HG03097 (cell line): ENCODE measurements around the gene UGT2B7.
"Not testable (repeated sequence)": the region's sequence is repeated elsewhere in the genome, so short reads cannot be mapped to it uniquely, and the experiment has no call there.

Experiments used
- ATAC-seq: cut with Tn5 transposase; IDR thresholded peaks from one replicate; pipeline ENCODE4 v1.9.1; 2021; ENCODE audit not compliant: unreplicated experiment, low FRiP score

Gene UGT2B7

DNA sequence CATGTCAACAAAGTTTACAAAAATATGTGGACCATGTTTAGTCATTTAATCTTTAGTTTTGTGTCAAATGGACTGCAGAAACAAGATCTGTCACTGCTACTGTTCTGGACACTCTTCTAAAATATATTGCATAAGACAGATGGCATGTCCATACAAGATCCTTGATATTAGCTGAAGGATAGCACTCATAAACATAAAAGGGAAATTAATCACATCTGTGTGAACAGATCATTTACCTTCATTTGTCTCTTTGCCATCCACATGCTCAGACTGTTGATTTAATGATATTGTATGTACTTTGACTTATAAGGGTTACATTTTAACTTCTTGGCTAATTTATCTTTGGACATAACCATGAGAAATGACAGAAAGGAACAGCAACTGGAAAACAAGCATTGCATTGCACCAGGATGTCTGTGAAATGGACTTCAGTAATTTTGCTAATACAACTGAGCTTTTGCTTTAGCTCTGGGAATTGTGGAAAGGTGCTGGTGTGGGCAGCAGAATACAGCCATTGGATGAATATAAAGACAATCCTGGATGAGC lies at the start of gene UGT2B7:
Gene UGT2B7 (plus strand): TSS at position 364 of the 546 bp plus-strand sequence. CDS start 47 bp downstream, at position 411.
- no peak for ATAC-seq

DNA sequence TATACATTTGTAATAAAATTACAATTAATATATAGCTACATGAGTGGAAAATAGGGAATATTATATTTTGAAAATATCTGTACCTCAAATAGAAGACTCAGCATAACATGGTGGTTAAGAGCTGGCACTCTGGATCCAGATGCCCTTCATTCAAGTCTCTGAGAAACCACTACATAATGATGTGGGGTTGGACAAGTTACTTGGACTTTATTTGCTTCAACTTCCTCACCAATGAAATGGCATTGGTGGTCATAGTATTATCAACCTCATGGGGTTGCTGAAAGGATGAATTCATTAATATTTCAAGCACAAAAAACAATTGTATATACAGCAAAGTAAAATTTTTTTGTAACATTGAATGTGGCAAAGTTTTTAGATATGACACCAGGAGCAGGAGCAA lies 46.4 kb upstream of the UGT2B7 start:
- ATAC-seq, result no peak

DNA sequence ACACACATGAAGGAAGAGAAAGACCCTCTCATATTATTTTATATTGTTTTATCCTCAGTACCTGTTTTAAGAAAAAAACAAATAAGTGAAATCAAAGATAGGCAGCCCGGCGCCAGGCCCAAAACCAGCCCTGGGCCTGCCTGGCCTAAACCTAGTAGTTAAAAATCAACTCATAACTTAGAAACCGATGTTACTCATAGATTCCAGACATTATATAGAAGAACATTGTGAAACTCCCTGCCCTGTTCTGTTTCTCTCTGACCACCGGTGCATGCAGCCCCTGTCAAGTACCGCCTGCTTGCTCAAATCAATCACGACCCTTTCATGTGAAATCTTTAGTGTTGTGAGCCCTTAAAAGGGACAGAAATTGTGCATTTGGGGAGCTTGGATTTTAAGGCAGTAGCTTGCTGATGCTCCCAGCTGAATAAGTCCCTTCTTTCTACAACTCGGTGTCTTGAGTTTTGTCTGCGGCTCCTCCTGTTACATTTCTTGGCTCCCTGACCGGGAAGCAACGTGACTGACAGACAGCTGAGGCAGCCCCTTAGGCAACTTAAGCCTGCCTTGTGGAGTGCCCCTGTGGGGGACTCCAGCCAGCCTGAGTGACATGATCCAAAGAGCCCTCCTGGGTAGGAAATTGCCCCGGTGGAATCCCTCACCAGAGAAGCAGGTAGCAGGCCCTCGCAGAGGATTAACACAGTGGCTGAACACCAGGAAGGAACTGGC lies 45.3 kb upstream of the UGT2B7 start:
- ATAC-seq, result not testable (repeated sequence)

DNA sequence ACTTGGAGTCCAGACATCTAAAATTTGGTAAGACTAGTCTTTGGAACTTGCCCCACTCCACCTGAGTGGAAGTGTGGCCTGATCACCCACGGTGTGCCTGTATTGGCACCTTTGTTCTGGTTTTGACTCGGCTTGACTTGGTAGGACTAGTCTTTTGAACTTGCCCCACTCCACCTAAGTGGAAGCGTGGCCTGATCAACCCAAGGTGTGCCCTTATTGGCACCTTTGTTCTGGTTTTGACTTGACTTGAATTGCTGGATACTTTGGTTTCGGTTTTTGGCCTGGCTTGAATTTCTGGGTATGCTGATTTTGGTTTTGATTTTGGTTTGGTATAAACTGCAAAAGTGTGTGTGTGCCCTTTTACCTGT lies 44.7 kb upstream of the UGT2B7 start:
- no peak for ATAC-seq

DNA sequence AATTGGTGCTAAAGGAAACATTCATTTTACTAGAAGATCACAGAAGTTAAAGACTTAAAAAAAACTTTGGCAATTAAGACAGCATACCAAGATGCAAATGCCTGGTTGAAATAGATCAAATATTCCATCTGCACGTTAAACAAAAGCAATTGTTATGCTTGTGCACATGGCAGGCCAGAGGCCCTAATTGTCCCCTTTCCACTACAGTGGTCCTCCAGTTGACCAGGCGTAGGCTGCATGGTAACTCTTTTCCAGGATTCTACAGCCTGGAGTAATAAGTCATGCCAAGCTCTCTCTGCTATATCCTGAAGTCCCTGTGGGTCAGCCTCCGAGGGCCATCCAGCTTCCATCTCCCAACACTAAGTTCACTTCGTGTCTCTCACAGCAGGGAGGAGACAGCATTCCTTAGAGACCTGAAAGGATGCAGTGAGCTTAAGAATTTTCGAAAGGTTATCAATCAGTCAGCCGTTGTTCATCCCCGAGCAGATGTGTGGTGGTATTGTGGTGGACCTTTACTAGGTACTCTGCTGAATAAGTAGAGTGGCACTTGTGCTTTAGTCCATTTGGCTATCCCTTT lies 42.9 kb upstream of the UGT2B7 start:
- ATAC-seq, result not testable (repeated sequence)

DNA sequence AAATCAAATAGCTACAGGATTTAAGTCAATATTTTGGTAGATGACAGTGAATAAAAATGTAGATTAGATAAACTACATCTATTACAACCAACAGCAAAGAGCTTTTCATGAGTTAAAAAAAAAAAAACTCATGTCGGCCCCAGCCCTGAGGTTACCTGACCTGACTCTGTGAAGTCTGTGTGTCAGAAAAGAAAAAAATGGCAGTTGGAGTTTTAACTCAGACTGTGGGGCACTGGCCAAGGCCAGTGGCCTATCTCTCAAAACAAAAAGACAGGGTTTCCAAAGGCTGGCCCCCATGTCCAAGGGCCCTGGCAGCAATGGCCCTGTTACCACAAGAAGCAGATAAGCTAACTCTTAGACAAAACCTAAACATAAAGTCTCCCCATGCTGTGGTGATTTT lies 42.2 kb upstream of the UGT2B7 start:
- not testable (repeated sequence) for ATAC-seq

DNA sequence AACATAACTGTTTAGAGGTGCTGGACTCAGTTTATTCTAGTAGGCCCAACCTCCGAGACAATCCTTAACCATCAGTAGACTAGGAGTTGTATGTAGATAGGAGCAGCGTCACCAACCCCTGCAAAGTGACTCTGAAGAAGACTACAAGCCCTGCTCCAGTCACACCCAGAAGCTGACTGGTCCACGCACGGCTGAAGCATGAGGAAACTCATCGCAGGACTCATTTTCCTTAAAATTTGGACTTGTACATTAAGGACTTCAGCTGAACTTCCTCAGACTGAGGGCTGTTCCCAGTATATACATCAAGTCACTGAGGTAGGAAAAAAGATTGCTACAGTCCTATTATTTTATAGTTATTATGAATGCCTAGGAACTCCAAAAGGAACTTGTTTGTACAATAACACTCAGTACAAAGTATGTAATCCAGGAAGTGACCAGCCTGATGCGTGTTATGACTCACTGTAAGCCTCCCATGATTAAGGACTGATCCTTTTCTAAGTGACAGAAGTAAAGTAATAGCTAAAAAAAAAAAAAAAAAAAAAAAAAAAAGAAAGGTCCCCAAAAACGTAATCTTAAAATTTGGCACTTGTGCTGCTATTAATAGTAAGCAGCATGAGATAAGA lies 41.6 kb upstream of the UGT2B7 start:
- ATAC-seq, result no peak

DNA sequence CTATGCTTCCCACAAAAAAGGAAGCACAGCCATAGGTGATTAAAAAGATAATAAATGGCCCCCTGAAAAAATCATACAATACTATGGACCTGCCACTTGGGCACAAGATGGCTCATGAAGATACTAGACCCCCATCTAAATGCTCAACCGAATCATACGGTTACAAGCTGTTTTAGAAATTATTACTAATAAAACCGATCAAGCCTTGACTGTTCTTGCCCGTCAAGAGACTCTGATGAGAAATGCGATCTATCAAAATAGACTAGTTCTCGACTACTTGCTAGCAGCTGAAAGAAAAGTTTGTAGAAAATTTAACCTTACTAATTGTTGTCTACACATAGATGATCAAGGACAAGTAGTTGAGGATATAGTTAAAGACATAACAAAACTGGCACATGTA lies 40.1 kb upstream of the UGT2B7 start:
- ATAC-seq, result no peak

DNA sequence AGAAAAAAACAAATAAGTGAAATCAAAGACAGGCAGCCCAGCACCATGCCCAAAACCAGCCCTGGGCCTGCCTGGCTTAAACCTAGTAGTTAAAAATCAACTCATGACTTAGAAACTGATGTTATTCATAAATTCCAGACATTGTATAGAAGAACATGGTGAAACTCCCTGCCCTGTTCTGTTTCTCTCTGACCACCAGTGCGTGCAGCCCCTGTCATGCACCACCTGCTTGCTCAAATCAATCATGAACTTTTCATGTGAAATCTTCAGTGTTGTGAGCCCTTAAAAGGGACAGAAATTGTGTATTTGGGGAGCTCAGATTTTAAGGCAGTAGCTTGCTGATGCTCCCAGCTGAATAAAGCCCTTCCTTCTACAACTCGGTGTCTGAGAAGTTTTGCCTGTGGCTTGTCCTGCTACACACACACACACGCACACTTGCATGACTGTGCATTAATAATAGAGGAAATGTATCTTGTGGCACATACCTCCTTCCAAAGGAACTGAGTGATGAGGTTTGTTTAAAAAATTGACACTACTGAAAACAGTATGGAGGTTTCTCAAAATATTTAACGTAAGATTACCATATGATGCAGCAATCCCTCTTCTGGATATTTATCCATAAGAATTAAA lies 39.2 kb upstream of the UGT2B7 start:
- ATAC-seq, result no peak

DNA sequence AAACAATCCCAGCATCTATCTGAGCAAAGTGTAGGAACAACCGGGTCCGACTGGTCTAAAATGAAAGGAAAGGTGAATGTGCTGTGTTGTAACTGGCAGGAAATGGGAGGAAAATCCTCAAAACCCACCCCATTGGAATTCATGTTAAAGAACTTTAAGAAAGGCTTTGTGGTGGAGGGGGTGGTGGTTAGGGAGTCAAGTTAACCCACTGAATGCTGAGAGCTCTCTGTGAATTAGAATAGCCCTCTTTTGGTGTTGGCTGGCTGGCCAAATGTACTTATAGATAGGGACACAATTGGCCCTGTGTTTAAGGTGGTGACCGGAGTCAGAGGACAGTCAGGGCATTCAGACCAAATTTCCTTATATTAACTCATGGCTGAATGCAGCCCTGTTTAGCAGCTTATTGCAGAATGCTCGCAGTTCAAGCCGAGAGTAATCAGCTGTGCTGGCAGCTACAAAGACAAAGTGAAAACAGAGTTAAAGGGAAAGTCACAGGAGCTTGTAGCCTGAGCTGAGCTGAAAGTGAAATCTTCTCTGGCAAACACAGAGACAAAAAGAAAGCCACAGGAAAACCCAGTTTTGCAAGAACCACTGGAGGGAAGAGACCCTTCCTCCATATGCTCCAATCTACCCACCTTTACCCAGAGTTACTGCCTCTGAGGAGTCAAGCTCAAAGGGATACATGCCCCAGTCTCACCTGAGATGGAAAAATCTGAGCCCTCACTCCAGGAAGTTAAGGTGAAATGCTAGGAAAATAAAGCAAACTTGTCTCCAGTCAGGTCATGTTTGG lies 38.5 kb upstream of the UGT2B7 start:
- ATAC-seq, result peak; percentile 78

DNA sequence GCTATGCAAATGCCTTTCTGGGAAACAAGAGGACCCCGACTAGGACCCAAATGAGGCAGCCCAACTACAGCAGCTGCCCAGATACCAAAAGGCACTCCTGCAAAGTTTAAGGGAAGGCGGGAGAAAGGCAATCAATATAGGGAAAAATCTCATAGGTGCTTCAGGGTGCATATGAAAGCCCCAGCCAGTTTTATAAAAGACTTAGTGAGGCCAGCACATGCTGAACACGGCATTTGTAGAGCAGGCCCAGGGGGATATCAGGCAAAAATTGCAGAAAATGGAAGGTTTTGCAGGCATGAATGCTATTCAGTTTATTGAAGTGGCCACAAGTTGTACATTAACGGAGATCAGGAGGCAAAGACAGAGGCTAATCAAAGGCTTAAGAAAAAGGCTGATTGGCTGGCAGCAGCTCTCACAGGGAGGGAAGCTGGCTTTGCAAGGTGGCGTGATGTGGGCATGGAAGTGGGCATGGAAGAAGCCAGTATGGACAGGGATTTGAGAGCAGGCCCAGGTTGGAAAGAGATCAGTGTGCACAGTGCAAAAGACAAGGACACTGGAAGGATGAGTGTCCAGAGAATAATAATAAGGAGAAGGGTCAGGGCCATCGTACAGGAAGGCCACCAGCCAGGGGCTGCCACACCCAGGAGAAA lies 37.7 kb upstream of the UGT2B7 start:
- no peak for ATAC-seq

DNA sequence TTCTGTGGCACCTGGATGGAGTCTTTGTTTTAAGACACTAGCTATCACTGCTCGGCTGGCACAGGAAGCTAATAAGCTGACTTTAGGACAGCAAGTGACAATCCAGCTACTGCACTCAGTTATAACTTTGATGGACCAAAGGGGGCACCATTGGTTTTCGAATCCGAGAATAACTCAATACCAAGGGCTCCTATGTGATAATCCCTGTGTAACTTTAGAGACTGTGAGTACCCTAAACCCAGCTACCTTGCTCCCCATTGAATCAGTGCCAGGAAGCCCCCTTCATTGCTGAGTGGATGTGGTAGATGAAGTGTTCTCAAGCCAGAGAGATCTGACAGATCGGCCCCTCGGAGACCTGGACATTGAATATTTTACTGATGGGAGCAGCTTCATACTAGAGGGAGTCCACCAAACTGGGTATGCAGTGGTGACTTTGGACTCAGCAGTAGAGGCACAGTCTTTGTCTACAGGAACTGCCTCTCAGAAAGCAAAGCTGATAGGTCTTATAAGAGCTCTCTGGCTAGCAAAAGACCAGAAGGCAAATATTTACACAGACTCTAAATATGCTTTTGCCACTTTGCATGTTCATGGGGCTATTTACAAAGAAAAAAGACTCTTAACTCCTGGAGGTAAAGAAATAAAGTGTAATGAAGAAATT lies 35.5 kb upstream of the UGT2B7 start:
- no peak for ATAC-seq

DNA sequence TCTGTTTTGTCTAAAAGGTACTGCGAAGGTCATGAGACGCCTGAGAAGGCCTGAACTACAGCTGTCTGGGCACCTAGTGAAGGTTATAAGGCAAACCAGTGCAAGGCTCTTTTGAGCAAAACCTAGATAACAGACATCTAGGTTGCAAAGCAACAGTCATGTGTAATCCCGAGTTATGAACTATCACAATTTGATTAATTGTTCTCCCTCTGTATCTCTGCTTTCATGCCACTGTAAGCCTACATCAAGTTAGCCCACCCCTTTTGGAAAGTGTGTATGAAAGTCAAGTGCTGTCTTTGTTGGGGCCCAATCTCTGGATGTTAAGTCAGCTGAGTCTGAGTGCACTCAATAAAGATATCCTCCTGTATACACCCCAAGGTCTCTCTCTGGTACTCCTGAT lies 31.9 kb upstream of the UGT2B7 start:
- ATAC-seq, result no peak

DNA sequence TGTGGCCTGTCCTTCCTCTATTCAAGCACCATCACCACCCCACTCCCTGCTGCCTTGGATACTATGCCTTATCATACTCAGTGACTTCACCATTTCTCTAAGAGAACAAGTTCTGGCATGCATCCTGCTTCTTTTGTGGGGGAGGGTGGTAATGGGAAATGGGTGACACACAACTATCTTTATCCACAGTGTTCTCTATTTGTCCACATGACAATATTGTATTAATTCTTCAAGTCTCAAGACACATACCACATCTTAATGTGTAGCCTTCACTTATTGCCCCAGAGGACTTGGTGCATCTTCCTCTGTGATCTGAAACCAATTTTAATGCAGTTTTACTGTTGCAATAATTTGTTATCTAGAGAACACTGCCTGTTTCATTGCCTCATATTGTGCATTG lies 29.3 kb upstream of the UGT2B7 start:
- no peak for ATAC-seq

DNA sequence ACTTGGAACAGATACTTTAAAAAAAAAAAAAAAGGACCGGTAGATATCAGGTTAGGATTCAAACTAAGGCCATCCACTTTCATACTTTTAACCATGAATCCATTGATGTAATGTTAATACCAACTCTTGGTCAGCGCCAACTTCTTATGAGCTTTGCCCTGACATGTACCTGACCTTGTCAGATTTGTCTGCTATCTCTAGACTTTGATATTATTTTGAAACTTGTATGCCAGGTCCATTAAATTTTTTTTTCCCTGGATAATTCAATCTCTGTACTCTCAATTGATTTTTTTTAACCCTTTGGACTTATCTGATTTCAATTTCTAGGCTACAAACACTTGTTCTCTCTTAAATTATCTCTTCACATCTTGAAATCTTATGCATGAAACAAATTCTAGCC lies 27.2 kb upstream of the UGT2B7 start:
- ATAC-seq, result no peak

DNA sequence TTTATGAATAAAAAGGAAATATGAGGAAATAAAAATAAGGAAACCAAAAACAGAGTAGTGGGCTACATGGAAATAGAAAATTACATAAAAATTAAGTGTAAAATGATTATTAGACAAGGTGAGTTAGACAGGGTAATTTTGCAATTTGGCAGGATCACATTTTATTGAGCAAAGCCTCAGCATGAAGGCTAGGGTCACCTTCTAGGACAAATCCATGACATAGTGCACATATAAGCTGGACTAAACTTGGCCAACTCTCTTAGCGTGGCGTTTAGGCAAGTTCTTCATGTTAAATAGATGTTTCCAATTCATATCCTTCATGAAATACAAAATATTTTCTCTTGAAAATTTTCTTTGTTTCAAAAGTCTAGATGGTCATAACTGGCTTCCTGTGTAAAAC lies 25.7 kb upstream of the UGT2B7 start:
- no peak for ATAC-seq

DNA sequence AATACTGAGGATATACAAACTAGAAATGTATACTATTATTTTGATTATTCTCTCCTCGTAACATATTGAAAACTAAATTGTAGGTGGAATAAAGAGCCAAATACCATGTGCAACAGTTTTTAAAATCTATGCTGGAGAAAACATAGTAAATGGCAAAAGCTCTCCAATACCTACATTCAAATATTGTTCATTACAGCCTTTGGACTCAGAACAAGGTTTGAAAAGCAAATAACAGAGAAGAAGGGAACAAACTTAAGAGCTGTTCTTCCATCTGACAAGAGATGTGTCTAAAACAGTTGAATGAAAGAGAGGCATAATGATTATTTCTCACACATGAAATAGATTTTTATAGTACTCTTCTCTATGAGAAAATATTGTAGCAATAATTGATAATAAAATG lies 25.0 kb upstream of the UGT2B7 start:
- no peak for ATAC-seq

DNA sequence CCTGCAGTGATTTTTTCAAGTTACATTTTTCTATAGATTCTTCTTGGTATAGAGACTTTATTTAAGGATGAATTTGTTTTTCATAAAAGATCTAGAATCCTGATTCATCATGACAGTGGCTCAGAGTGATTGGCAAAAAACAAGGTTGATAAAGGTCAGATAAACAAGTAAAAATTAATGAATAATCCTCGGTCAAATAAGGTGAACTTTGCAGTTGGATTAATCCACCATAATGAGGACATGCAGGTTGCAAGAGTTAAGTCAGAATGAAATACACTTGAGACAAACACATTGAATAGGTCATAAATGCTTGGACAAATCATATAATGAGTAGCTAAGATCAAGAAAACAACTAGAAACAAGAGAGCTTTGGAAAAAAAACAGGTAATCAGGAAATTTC lies 22.9 kb upstream of the UGT2B7 start:
- ATAC-seq, result no peak

DNA sequence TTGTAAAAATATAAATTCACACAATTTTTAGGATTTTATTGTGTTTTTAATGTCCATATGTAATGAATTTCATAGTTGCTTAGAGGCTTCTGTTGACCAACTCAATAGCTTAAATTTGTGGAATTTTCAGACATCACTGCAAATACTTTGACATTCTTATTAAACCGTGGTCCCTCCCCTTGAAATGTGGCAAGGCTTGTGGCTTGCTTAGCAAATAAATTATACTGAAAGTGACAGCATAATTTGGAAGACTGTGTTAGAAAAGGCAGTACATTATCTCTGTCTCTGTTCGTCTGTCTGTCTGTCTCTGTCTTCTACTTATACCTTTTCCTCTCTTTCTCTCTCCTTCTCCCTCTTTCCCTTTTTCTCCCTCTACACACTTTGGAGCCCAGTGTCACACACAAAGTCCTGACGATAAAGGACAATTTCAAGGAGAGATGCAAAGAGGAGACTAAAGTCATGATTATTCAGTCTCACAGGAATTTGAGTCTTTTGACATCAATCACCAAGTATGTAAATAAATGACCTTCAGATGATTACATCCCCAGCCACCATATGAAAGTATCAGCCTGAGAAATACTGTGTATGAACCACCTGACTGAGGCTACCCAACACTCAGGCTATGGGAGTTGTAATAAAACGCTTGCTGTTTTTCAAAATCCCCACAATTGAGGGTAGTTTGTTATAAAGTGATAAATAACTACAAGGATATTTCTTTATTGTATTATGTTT lies 21.0 kb upstream of the UGT2B7 start:
- no peak for ATAC-seq
